D721Med (cell line): ENCODE data around the gene SEC31B.

ENCODE experiments used
- DNase-seq: peaks from one replicate; pipeline ENCODE4 v3.0.0; 2011; ENCODE audit warnings: low spot score; ENCODE audit not compliant: insufficient read length
- FAIRE-seq: peaks from 2 replicates; lab custom pipeline; 2011; peaks lifted over from hg19 to GRCh38; lab: Jason Lieb, UNC
- CTCF ChIP-seq: IDR thresholded peaks from 2 replicates; pipeline ENCODE4 v1.5.1; 2012; ENCODE audit warnings: mild to moderate bottlenecking, control low read depth; ENCODE audit not compliant: insufficient read depth; ENCODE audit errors: missing control alignments

SEC31B gene

DNA sequence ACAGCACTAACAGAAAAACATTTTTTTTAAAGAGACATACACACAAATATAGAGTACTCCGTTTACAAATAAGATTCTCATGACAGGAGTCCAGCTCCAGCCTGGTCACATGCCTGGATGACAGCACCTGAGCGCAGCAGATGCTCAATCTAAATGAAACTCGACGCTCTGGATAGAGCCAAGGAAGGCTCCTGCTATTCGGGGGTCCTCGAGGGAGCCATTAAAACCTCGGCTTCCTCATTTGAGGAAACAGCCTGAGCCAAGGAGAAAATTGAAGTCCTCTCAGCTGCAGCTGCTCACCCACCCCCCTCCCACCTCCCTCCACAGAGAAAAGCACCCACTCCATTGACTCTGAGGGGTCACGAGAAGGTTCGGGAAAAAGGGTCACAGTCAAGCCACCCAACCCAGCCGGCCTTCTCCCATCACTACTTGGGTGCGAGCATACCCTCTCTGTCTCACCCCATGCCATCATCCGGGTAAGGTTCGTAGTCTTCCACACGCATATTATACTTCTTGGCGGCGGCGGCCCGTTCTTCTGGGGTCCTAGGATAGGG is 9.3 kb upstream of the SEC31B start:
- TF ChIP-seq CTCF = no peak
- no peak for FAIRE-seq
- no peak for DNase-seq

DNA sequence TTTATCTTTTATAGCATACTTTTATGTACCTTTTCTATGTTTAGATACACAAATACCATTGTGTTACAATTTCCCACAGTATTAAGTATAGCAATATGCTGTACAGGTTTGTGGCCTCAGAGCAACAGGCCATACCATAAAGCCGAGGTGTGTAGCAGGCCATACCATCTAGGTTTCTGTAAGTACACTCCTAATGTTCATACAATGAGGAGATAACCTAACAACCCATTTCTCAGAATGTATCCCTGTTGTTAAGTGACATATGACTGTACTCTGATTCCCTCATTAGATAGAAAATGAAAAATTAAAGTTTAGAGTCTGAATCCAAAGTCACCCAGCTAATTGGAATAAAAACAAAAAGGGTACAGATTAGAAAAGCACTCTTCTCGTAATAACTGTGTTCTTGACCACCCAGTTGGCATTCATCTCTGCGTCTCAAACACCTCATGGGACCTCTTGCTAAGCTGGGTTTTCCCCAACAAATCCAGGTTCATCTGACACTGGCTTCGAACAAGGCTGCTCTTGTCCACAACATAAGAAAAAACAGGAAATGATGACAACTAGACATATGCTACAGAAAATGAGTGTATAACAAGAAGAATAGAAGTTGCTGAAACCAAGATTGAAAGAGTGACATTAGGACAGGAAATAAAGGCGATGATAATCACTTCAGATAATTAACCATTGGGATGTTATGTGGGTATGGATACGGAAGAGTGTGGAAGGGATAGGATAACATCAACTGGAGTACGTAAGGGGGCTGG is 8.6 kb upstream of the SEC31B start:
- TF ChIP-seq CTCF = no peak
- DNase-seq (no peak), FAIRE-seq (no peak)

DNA sequence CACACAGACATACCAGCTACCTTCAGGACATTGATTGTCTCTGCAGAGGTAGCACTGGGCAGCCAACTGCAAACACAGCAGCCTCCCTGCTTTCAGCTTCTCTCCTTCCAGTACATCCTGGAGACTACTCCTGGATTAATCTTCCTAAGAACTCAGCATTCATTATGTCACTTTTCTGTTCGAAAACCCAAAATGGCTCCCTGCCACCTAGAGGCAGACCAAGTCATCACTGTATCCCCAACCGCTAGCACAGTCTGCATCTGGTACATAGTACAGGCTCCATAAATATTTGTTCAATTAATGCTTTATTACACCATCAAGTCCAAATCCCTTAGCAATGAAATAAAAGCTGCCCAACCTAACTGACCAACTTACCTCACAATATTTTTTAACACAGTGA is 5.0 kb upstream of the SEC31B start:
- no peak for FAIRE-seq
- DNase-seq = no peak
- no peak for TF ChIP-seq CTCF

GRCh38 chr10:100524206-100524605 is 4.5 kb upstream of the SEC31B start:
- FAIRE-seq = no peak
- no peak for DNase-seq
- no peak for TF ChIP-seq CTCF

DNA sequence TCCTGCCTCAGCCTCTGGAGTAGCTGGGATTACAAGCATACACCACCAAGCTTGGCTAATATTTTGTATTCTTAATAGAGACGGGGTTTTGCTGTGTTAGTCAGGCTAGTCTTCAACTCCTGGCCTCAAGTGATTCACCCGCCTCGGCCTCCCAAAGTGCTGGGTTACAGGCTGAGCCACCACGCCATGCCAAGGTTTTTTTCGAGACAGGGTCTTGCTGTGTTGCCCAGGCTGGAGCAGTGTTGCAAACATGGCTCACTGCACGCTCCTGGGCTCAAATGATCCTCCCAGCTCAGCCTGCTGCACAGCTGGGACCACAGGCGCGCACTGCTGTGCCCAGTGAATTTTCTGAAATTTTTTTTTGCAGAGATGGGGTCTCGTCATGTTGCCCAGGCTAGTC is 3.3 kb upstream of the SEC31B start:
- FAIRE-seq = no peak
- no peak for TF ChIP-seq CTCF
- no peak for DNase-seq

- DNase-seq = no peak
- no peak for FAIRE-seq
- no peak for TF ChIP-seq CTCF
Measured at GRCh38 chr10:100522107-100522801, 2.6 kb upstream of the SEC31B start.
